COLO829 (cell line): Measurements from ENCODE around the gene COL26A1.
"Not testable (repeated sequence)": the region's sequence is repeated elsewhere in the genome, so short reads cannot be mapped to it uniquely, and the experiment has no call there.

Experiments used
- DNase-seq: peaks from one replicate; pipeline ENCODE4 v3.0.0; 2012; ENCODE audit warnings: low spot score

The COL26A1 gene

GRCh38 chr7:101598422-101598985, 235.8 kb downstream of the COL26A1 start:
- DNase-seq: no peak

- DNase-seq: no peak
These were observed 236.5 kb downstream of the COL26A1 start for GRCh38 chr7:101598986-101599771.

GRCh38 chr7:101599787-101600186, 237.1 kb downstream of the COL26A1 start:
- no peak for DNase-seq

GRCh38 chr7:101602082-101602481, 239.4 kb downstream of the COL26A1 start:
- no peak for DNase-seq

GRCh38 chr7:101602484-101603241, 240.0 kb downstream of the COL26A1 start:
- peak; percentile 70 for DNase-seq

- no peak for DNase-seq
These were observed 241.8 kb downstream of the COL26A1 start for GRCh38 chr7:101604331-101604933.

GRCh38 chr7:101604934-101605332, 242.3 kb downstream of the COL26A1 start:
- DNase-seq: not testable (repeated sequence)

GRCh38 chr7:101605611-101606497, 243.2 kb downstream of the COL26A1 start:
- no peak for DNase-seq

- no peak for DNase-seq
These were observed 243.8 kb downstream of the COL26A1 start for GRCh38 chr7:101606498-101606923.
